ENCODE measurements around the gene PGBD1. TPM values are rescaled to one million over a fixed set of nuclear protein-coding genes. Genes with fewer than 3 reads are reported as not detected.

Gene PGBD1
- total and polyA plus RNA-seq, 10 of the 15 experiments (the other 5 are each of a cell fraction or from before 2014, with no cell fraction given) = 1.9 to 4.9 (median 3.8) TPM

DNA sequence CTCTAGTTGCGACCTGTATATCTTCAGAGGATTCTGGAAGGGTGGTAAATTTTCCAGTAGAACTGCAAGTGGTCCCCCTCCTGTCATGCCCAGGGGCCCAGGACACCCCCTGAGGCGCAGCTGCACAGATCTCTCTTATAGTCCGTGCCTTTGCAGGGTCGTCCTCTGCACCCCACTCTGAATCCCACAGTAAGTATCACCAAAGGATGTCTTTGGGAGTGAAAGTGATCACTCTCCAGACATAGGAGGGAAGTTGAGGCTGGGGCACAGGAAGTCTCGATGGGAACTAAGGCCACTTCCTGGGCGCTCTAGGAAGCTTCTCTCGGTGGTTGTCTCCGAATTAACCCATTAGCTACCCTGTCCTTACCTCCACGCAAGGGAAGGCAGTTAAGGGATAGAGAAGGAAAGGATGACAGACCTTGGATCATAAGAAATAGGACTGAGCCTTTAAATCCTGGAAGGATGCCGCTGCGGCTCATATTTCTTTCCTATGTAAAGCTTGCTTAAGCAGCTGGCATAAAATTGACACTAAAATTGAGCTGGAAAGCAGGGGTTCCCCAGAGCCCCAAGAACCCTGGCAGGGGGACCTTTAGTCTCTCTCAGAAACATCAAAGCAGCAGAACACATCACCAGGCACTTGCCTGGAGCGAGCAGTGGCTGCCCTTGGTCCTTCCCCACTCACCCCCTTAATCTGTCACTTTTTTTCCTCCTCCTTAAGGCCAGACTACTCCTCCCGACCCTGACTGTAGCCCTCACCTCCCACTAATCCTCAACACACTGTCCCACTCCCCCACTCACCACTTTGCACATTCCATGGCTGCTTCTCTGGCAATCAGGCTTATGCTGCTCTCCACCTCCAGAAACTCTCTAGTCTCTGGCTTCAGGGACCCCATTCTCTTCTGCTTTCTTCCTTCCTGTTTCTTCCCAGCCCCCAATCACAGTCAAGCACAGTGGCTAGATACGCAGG, 29.1 kb upstream of the PGBD1 start, which contains the start of gene ZKSCAN4 (continued):
- no peak for TF ChIP-seq RELA (IDR thresholded peaks at IDR 0.05; ENCODE audit: borderline replicate concordance, partially characterized antibody)
- TF ChIP-seq, protein P1, sequence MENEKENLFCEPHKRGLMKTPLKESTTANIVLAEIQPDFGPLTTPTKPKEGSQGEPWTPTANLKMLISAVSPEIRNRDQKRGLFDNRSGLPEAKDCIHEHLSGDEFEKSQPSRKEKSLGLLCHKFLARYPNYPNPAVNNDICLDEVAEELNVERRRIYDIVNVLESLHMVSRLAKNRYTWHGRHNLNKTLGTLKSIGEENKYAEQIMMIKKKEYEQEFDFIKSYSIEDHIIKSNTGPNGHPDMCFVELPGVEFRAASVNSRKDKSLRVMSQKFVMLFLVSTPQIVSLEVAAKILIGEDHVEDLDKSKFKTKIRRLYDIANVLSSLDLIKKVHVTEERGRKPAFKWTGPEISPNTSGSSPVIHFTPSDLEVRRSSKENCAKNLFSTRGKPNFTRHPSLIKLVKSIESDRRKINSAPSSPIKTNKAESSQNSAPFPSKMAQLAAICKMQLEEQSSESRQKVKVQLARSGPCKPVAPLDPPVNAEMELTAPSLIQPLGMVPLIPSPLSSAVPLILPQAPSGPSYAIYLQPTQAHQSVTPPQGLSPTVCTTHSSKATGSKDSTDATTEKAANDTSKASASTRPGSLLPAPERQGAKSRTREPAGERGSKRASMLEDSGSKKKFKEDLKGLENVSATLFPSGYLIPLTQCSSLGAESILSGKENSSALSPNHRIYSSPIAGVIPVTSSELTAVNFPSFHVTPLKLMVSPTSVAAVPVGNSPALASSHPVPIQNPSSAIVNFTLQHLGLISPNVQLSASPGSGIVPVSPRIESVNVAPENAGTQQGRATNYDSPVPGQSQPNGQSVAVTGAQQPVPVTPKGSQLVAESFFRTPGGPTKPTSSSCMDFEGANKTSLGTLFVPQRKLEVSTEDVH (IDR thresholded peaks at IDR 0.05; ENCODE audit: low read depth, partially characterized antibody) = peak; percentile 91
- peak; percentile 80 for TF ChIP-seq YY1 (IDR thresholded peaks at IDR 0.05; ENCODE audit: low read depth, low read length)
- TF ChIP-seq, protein P2, sequence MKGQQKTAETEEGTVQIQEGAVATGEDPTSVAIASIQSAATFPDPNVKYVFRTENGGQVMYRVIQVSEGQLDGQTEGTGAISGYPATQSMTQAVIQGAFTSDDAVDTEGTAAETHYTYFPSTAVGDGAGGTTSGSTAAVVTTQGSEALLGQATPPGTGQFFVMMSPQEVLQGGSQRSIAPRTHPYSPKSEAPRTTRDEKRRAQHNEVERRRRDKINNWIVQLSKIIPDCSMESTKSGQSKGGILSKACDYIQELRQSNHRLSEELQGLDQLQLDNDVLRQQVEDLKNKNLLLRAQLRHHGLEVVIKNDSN (IDR thresholded peaks at IDR 0.05; ENCODE audit: borderline replicate concordance, extremely low read length, insufficient read depth, low read depth, low read length) = no peak
- TF ChIP-seq NRF1 (conservative IDR thresholded peaks at IDR 0.05; ENCODE audit: low read depth, low read length) = no peak
- TF ChIP-seq KDM1A (IDR thresholded peaks at IDR 0.05; ENCODE audit: borderline replicate concordance) = no peak
- TF ChIP-seq, protein P3, sequence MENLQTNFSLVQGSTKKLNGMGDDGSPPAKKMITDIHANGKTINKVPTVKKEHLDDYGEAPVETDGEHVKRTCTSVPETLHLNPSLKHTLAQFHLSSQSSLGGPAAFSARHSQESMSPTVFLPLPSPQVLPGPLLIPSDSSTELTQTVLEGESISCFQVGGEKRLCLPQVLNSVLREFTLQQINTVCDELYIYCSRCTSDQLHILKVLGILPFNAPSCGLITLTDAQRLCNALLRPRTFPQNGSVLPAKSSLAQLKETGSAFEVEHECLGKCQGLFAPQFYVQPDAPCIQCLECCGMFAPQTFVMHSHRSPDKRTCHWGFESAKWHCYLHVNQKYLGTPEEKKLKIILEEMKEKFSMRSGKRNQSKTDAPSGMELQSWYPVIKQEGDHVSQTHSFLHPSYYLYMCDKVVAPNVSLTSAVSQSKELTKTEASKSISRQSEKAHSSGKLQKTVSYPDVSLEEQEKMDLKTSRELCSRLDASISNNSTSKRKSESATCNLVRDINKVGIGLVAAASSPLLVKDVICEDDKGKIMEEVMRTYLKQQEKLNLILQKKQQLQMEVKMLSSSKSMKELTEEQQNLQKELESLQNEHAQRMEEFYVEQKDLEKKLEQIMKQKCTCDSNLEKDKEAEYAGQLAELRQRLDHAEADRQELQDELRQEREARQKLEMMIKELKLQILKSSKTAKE (IDR thresholded peaks at IDR 0.05; ENCODE audit: low read depth, poor library complexity, severe bottlenecking) = no peak
- TF ChIP-seq NFXL1 (IDR thresholded peaks at IDR 0.05; ENCODE audit: borderline replicate concordance) = no peak
- TF ChIP-seq KAT2A (conservative IDR thresholded peaks at IDR 0.05; ENCODE audit: control insufficient read depth, low read depth, low read length) = no peak
- TF ChIP-seq POU2F2 (IDR thresholded peaks at IDR 0.05; ENCODE audit: borderline replicate concordance, low read depth, low read length) = no peak
- TF ChIP-seq, protein P4, sequence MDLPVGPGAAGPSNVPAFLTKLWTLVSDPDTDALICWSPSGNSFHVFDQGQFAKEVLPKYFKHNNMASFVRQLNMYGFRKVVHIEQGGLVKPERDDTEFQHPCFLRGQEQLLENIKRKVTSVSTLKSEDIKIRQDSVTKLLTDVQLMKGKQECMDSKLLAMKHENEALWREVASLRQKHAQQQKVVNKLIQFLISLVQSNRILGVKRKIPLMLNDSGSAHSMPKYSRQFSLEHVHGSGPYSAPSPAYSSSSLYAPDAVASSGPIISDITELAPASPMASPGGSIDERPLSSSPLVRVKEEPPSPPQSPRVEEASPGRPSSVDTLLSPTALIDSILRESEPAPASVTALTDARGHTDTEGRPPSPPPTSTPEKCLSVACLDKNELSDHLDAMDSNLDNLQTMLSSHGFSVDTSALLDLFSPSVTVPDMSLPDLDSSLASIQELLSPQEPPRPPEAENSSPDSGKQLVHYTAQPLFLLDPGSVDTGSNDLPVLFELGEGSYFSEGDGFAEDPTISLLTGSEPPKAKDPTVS (IDR thresholded peaks at IDR 0.05; ENCODE audit: low read depth, low read length) = no peak
- no peak for TF ChIP-seq ZNF622 (IDR thresholded peaks at IDR 0.05)
- peak in 1 of 2 experiments; percentile 82; a peak in 2 of 4 replicates for TF ChIP-seq ETV6 (conservative IDR thresholded peaks at IDR 0.05 in 1 of 2, IDR thresholded peaks at IDR 0.05 in 1 of 2; ENCODE audit: borderline replicate concordance in 1 of 2, low read depth in 1 of 2)
- TF ChIP-seq RUNX3 (IDR thresholded peaks at IDR 0.05; ENCODE audit: low read length) = peak; percentile 91
- TF ChIP-seq SMC3 (IDR thresholded peaks at IDR 0.05; ENCODE audit: borderline replicate concordance, low read length) = peak; percentile 29; the same call in 1 of the 2 replicates
- no peak for TF ChIP-seq MYB (IDR thresholded peaks at IDR 0.05; ENCODE audit: borderline replicate concordance, low read depth, low read length)
- no peak for TF ChIP-seq WRNIP1 (IDR thresholded peaks at IDR 0.05; ENCODE audit: borderline replicate concordance, low read depth, low read length)
- TF ChIP-seq, protein P5, sequence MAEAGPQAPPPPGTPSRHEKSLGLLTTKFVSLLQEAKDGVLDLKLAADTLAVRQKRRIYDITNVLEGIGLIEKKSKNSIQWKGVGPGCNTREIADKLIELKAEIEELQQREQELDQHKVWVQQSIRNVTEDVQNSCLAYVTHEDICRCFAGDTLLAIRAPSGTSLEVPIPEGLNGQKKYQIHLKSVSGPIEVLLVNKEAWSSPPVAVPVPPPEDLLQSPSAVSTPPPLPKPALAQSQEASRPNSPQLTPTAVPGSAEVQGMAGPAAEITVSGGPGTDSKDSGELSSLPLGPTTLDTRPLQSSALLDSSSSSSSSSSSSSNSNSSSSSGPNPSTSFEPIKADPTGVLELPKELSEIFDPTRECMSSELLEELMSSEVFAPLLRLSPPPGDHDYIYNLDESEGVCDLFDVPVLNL (IDR thresholded peaks at IDR 0.05; ENCODE audit: low read depth, low read length) = no peak
